Activated CD4-positive, CD25-positive, alpha-beta regulatory T cell treated with anti-CD3 and anti-CD28 coated beads, Interleukin-2, amount 50 U/mL, for 16 hours (primary cell): ENCODE measurements around the gene ZNF341.
"Not testable (repeated sequence)": the region's sequence is repeated elsewhere in the genome, so short reads cannot be mapped to it uniquely, and the experiment has no call there.

Source experiments
- DNase-seq: peaks from one replicate; pipeline ENCODE4 v3.0.0-alpha.2; 2020; ENCODE audit warnings: low read depth, low spot score

Gene ZNF341

DNA sequence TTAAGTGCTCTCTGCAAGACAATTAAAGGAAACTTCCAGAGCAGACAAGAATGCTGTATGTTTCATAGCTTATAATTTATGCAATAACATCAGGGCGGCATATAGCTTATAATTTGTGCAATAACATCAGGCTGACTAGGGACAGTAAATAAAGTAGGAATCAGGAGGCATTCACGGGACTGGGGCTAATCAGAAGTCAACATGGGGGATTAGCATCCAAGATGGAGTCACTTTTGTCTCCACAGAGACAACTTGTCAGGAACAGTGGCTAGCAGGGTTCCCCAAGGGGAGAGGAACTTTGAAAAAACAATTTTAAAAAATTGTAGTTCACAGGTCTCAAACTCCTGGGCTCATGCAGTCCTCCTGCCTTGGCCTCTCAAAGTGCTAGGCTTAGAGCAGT is 3.3 kb upstream of the ZNF341 start:
- no peak for DNase-seq

- DNase-seq, result no peak
Measured at GRCh38 chr20:33729101-33729500, 2.7 kb upstream of the ZNF341 start.

GRCh38 chr20:33730946-33731692 is 677 bp upstream of the ZNF341 start:
- no peak for DNase-seq

- no peak for DNase-seq
Measured at GRCh38 chr20:33732166-33732970, 572 bp downstream of the ZNF341 start.

DNA sequence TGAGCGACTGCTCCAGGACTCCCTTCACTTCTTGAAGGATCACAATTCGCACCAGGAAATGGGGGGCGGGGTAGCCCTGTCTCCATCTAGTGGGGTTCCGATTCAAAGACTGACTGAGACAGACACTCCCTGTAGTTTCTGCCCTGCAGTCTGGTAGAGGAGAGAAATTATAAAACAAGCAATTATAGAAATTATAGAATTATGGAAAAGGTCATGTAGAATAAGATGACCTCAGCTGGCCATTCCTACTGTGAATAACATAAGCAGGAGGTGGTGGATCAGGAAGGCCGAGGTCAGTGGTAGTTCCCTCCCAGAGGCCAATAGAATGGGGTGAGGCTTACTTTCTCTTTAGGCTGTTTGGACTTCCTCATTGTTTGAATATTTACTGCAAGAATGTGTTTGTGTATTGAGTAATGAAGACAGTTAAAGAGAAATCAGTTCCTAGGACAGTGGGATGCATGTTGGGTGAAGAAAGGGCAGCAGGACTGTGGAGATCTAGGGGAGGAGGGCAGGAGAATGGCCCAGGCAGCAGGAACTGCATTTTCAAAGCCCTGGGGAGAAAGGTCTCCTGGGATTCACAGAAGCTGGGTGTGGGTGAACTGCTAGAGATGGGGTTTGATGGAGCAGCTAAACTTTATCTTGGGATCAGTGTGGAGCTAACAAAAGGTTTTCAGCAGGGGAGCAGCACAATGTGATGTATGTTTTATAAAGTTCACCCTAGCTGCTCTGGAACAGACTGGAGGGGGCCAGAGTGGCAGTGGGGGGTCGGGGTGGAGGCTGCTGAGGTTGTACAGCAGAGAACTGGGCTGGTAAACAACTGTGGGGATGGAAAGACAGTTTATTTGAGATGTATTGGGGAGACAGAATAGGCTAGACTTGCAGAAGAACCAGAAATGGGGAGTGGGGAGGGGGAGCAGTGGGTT is 2.1 kb downstream of the ZNF341 start:
- DNase-seq, result no peak

DNA sequence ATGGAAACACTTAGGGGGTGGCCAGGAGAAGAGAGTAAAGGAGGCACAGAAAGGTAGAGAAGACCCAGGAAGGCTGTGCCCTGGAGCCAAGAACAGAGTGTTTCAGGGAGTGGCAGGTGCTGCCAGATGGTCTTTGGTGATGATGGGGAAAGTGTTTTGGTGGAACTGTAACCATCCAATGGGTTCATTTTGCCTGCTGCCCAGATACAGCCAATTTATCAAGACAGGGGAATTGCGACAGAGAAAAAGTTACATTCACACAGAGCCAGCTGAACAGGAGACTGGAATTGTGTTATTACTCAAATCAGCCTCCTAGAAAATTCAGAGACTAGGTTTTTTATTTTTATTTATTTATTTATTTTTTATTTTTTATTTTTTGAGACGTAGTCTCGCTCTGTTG is 5.2 kb downstream of the ZNF341 start:
- DNase-seq, result no peak

GRCh38 chr20:33739493-33739892 is 7.7 kb downstream of the ZNF341 start:
- no peak for DNase-seq

- no peak for DNase-seq
Measured at GRCh38 chr20:33740189-33740588, 8.4 kb downstream of the ZNF341 start.

DNA sequence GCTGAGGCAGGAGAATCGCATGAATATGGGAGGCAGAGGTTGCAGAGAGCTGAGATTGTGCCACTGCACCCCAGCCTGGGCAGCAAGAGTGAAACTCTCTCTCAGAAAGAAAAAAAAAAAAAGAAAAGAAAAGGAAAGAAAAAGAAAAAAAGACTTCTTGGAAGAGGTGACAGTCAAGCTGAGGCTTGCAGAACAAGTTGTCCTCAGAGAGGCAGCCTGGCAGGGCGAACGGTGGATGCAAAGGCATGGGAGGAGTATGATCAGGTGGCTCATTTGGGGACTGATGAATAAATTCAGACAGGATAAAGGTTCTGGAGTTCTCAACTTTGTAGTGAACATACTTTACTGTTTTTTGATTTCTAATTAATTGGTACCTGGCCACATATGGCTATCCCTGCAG is 12.4 kb downstream of the ZNF341 start:
- DNase-seq, result no peak

- DNase-seq, result no peak
Measured at GRCh38 chr20:33744773-33745385, 13.1 kb downstream of the ZNF341 start.

GRCh38 chr20:33746325-33746998 is 14.7 kb downstream of the ZNF341 start:
- DNase-seq, result no peak

GRCh38 chr20:33751775-33752174 is 20.0 kb downstream of the ZNF341 start:
- no peak for DNase-seq

DNA sequence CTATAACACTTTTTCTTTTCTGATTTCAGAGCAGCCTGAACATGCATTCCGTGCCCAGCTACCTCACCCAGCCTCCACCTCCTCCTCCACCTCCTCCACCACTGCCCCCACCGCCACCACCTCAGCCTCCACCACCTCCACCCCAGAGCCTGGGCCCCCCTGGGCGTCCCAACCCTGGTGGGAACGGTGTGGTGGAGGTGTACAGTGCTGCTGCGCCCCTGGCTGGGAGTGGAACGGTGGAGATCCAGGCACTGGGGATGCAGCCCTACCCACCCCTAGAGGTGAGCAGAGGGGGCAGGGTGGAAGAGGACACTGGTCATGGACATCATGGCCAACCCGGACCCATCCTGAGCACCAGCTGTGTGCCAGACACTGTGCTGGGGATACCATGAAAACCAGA is 21.3 kb downstream of the ZNF341 start:
- DNase-seq, result no peak

DNA sequence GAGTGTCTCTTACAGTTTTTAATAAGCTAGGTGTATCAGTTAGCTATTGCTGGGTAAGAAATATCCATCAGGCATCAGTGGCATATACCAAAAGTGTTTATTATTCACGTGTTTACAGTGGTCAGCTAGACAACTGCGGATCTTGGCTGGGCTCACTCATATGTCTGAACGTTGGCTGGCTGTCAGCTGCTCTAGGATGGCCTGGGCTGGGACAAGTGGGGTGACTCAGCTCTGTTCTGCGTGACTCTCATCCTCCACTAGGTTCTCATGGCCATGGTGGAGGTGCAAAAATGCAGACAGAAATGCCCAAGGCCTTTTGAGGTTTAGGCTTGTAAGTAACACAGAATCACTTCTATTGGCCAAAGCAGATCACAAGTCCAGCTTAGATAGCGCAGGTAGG is 22.0 kb downstream of the ZNF341 start:
- DNase-seq, result no peak

DNA sequence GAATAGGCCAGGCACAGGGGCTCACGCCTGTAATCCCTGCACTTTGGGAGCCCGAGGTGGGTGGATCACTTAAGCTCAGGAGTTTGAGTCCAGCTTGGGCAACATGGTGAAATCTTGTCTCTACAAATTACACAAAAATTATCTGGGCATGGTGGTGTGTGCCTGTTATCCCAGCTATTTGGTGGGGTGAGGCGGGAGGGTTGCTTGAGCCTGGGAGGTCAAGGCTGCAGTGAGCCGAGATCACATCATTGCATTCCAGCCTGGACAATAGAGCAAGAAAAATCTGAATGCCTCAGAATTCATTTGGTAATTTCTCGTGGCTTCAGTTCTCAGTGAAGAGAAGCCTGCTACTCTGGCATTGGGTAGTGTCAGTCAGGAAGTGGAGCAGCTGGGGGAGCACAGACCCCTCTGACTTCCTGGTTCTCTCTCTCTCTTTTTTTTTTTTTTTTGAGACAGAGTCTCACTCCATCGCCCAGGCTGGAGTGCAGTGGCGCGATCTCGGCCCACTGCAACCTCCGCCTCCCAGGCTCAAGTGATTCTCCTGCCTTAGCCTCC is 24.2 kb downstream of the ZNF341 start:
- not testable (repeated sequence) for DNase-seq

DNA sequence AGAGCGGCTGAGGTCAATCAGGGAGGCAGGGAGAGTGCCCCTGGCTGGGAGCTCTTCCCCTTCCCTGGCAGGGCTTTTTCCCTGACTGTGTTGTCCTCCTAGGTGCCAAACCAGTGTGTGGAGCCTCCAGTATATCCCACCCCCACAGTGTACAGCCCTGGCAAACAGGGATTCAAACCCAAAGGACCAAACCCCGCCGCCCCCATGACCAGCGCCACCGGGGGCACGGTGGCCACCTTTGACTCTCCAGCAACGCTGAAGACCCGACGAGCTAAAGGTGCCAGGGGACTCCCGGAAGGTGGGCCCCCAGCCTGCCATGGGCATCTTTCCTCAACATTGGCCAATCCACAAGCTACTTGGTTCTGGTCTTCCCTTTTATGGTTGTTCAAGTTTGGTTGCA is 25.2 kb downstream of the ZNF341 start:
- no peak for DNase-seq

- DNase-seq, result no peak
Measured at GRCh38 chr20:33757458-33757857, 25.7 kb downstream of the ZNF341 start.

GRCh38 chr20:33761698-33762250 is 30.0 kb downstream of the ZNF341 start:
- no peak for DNase-seq

DNA sequence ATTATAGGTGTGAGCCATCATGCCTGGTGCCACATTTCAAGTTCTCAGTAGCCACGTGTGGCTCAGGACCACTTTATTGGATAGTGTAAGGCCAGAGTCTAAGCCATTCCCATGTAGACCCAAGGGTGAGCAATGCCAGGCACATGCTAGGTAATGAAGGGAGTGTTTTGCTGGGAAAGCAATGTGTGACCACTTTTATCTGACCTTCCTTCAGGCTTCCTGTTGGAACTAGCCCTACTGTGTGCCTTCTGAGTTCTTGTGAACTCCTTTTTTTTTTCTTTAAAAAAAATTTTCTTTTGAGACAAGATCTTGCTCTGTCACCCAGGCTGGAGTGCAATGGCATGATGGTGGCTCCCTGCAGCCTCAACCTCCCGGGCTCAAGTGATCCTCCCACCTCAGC is 33.3 kb downstream of the ZNF341 start:
- no peak for DNase-seq

DNA sequence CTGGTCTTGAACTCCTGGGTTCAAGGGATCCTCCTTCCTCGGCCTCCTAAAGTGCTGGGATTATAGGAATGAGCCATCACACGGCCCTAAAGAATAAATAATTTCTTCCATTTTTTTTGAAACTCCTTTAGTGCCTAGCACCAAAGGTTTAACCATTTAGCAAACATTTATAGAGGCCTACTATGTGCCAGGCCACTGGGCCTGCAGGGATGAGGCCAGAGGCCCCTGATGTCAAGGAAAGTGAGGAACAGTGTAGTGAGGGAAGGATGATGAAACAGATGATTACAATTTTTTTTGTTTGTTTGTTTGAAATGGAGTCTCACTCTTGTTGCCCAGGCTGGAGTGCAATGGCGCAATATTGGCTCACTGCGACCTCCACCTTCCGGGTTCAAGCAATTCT is 33.8 kb downstream of the ZNF341 start:
- no peak for DNase-seq
